Hematopoietic multipotent progenitor cell treated with erythropoietin and hydrocortisone succinate and interleukin-3 and kit ligand, for 17 days (in vitro differentiated cells): ENCODE data around the gene LRRFIP1.
"Not testable (repeated sequence)": the region's sequence is repeated elsewhere in the genome, so short reads cannot be mapped to it uniquely, and the experiment has no call there.

ENCODE experiments used
- DNase-seq: peaks from one replicate; pipeline ENCODE4 v3.0.0-alpha.2; 2015; ENCODE audit warnings: low spot score

The LRRFIP1 gene

GRCh38 chr2:237782181-237782580, 154.8 kb downstream of the LRRFIP1 start:
- no peak for DNase-seq

DNA sequence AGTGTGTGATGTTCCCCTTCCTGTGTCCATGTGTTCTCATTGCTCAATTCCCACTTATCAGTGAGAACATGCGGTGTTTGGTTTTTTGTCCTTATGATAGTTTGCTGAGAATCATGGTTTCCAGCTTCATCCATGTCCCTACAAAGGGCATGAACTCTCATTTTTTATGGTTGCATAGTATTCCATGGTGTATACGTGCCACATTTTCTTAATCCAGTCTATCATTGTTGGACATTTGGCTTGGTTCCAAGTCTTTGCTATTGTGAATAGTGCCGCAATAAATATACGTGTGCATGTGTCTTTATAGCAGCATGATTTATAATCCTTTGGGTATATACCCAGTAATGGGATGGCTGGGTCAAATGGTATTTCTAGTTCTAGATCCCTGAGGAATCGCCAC, 156.3 kb downstream of the LRRFIP1 start:
- not testable (repeated sequence) for DNase-seq

- no peak for DNase-seq
Measured at GRCh38 chr2:237786936-237787335, 159.5 kb downstream of the LRRFIP1 start.

DNA sequence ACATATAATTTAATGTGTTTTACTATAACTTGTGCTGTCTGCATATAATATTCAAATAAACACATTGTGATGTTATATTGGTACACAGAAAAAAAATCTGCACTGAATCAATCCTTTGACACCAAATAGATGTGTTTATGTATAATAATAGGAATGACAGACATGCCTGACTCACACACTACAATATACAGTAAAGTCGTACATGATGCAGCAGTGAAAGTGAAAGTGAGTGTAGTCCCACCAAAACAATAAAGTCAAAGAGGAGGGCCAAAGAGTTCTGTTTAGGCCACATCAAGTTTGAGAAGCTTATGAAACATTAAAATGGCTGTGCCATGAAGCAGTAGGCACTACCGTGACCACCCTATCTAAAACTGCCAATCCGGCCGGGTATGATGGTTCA, 163.0 kb downstream of the LRRFIP1 start:
- DNase-seq = no peak

- DNase-seq = no peak
Measured at GRCh38 chr2:237791977-237792727, 164.8 kb downstream of the LRRFIP1 start.

- no peak for DNase-seq
Measured at GRCh38 chr2:237797253-237797652, 169.9 kb downstream of the LRRFIP1 start.

GRCh38 chr2:237798236-237799059, 171.1 kb downstream of the LRRFIP1 start, which contains the start of gene RBM44:
Gene RBM44 (plus strand): TSS chr2:237798779. CDS start chr2:237813610, 14,831 bp downstream.
- no peak for DNase-seq

GRCh38 chr2:237799060-237799428, 171.7 kb downstream of the LRRFIP1 start:
- no peak for DNase-seq

DNA sequence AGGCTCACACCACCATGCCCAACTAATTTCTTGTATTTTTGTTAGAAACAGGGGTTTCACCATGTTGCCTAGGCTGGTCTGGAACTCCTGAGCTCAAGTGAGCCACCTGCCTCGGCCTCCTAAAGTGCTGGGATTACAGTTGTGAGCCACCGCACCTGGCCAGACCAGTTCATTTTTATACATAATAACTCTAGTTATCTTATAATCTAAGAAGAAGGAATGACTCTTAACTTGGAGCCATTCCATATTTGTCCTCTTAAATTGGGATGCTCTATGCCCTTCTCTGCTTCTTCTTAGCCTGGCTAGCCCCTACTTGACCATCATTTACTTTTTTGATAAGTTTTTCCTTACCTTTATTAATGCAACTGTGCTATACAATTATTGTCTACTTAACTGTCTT, 174.1 kb downstream of the LRRFIP1 start:
- no peak for DNase-seq

- DNase-seq = no peak
Measured at GRCh38 chr2:237806334-237806733, 178.9 kb downstream of the LRRFIP1 start.

DNA sequence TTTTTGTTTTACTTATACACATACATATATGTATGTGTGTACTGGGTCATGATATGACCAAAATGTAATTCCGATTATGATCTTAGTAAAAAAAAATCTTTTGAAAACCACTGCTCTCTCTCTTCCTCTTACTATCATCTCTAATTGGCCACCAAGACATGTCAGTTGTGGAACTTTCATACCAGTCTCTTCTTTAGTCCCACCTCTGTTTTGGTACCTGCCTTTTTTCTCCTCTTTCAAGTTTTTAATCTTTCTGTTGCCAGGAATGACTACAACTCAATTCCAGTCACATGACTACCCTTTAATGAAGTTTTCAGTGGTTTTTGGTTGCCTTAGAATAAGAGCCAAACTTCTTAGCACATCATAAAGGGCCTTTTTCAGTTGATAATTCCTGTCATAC, 188.2 kb downstream of the LRRFIP1 start:
- DNase-seq = no peak

GRCh38 chr2:237816531-237816930, 189.1 kb downstream of the LRRFIP1 start:
- no peak for DNase-seq

- DNase-seq = no peak
Measured at GRCh38 chr2:237818066-237818473, 190.7 kb downstream of the LRRFIP1 start.

GRCh38 chr2:237819231-237819630, 191.8 kb downstream of the LRRFIP1 start:
- no peak for DNase-seq

DNA sequence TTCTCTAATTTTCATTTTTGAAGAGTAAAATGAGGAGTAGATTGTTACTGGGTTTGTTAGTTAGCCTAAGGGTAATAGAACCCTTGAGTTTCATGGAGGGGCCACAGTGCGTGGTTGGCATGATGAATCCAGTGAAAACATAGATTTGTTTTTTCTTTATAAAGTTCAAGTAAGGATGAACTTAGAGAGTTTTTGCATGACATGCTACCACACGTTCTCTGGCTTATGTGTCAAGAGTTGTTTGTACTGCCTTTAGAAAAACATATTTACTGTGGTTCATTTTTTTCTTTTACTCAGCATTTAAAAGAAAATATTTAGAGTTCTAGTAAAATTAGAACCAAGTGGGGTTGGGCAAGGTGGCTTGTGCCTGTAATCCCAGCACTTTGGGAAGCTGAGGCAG, 193.0 kb downstream of the LRRFIP1 start:
- no peak for DNase-seq

GRCh38 chr2:237823544-237823943, 196.2 kb downstream of the LRRFIP1 start:
- DNase-seq = no peak

DNA sequence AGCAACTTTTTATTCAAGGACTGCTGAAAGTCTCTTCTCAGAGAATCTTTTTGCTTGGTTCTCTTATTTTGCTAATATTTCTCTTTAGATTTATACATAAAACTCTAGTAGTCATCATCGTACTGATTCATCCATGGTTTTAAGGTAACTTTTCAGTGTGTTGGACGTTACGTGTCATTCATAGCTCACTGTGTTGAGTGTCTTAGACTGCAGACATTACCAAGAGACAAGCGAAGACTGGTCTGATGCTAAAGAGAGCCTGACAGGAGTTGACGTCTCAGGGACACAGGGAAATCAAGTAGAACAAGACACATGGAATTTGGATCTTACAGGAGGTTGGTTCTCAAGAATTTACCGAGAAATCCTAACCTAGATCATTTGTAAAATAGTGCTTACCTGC, 196.7 kb downstream of the LRRFIP1 start:
- no peak for DNase-seq

GRCh38 chr2:237827421-237827987, 200.1 kb downstream of the LRRFIP1 start:
- DNase-seq = no peak
